Esophagus muscularis mucosa (tissue), 4 donors: ENCODE data around the gene ITPRID2. TPM values are rescaled to one million over a fixed set of nuclear protein-coding genes. Genes with fewer than 3 reads are reported as not detected.
A peak's percentile ranks its signal among the peaks of the same experiment; 100 is the strongest.

Experiments
- DNase-seq: peaks from one replicate; pipeline ENCODE4 v3.0.0-alpha.2; 2017; ENCODE audit errors: extremely low spot score
- H3K27ac ChIP-seq, 4 donors: fragments of 200-600 bp; sonication (generic); replicated peaks in 1 of 4; 1 replicate in 3 of 4; 2 replicates in 1 of 4; pipeline ENCODE4 v1.5.1; 2016 to 2019; ENCODE audit warnings: mild to moderate bottlenecking in 1 of 4
- H3K27me3 ChIP-seq, 4 donors: fragments of 200-600 bp; sonication (generic); one replicate each; pipeline versions ENCODE4 v1.5.1 to v1.6.0; 2016 to 2019
- H3K36me3 ChIP-seq, 4 donors: fragments of 200-600 bp; sonication (generic); one replicate each; pipeline ENCODE4 v1.5.1; 2016 to 2019
- H3K4me1 ChIP-seq, 4 donors: fragments of 200-600 bp; sonication (generic); one replicate each; pipeline ENCODE4 v1.5.1; 2016 to 2019
- H3K4me3 ChIP-seq, 4 donors: fragments of 200-600 bp; sonication (generic); 1 replicate in 2 of 4; 2 replicates in 2 of 4; pipeline ENCODE4 v1.5.1; 2016 to 2019; ENCODE audit warnings: mild to moderate bottlenecking in 4 of 4, moderate library complexity in 1 of 4
- H3K9me3 ChIP-seq, 4 donors: fragments of 200-600 bp; sonication (generic); 1 replicate in 3 of 4; 2 replicates in 1 of 4; pipeline ENCODE4 v1.5.1; 2016 to 2019
- CTCF ChIP-seq, 3 experiments: fragments of 200-600 bp in 2 of 3; fragments of 450-650 bp in 1 of 3; sonication (generic) in 2 of 3; IDR thresholded peaks; one replicate each; pipeline ENCODE4 v1.5.1; 2017 to 2019; ENCODE audit warnings: antibody characterized with exemption in 3 of 3, mild to moderate bottlenecking in 2 of 3, moderate library complexity in 1 of 3
- EP300 ChIP-seq: sonication (generic); formaldehyde crosslinking; IDR thresholded peaks from one replicate; pipeline ENCODE4 v1.6.1; 2017; ENCODE audit warnings: antibody characterized with exemption
- POLR2A ChIP-seq: fragments of 450-650 bp; IDR thresholded peaks from one replicate; pipeline ENCODE4 v1.6.1; 2017; ENCODE audit warnings: antibody characterized with exemption, moderate library complexity, mild to moderate bottlenecking, low read depth
- POLR2AphosphoS5 ChIP-seq, 2 donors: sonication (generic); formaldehyde crosslinking; IDR thresholded peaks; one replicate each; pipeline ENCODE4 v1.6.1; 2017; ENCODE audit warnings: antibody characterized with exemption in 2 of 2
- WGBS: methylation state at CpG from one replicate; pipeline ENCODE4 v1.1.5; 2018; 5-methylcytosine and 5-hydroxymethylcytosine counted together
- intact Hi-C: fragments of 100-400 bp; cut with DNase I; formaldehyde crosslinking; loops from one replicate; pipeline ENCODE4 v1.15.1; 2023
- total RNA-seq, 4 donors: library from RNA; depleted of rRNA; stranded (reverse); fragments of >200 nt; gene quantifications; one replicate each; pipeline versions ENCODE4 v1.1.0 to v1.2.1, GENCODE V29; 2016

Gene ITPRID2
- 100 to 1,000 TPM in 3 of 4 donors, 10 to 100 TPM in 1; 98.6 to 113 (median 103) TPM for total RNA-seq

- H3K27me3 ChIP-seq = no peaks in the 10 kb centered on the region
- peak; percentile 94 for DNase-seq
- TF ChIP-seq POLR2AphosphoS5 (IDR thresholded peaks at IDR 0.05) = no peak
- peak; percentile 16 to 41 (median 35) for TF ChIP-seq CTCF (IDR thresholded peaks at IDR 0.05)
- no peaks in the 10 kb centered on the region for H3K36me3 ChIP-seq
- peak within 1 kb of the TSS; percentile 95 to 98 (median 96) for H3K27ac ChIP-seq
- H3K9me3 ChIP-seq = no peaks in the 10 kb centered on the region
- peaks cover 26 to 50% (median 43%) of the 10 kb centered on the region in 4 donors for H3K4me1 ChIP-seq
- WGBS = 2% methylated on average over 20 of the region's 58 CpGs
- peak within 1 kb of the TSS; percentile 83 to 96 (median 90) for H3K4me3 ChIP-seq
- intact Hi-C loops = no loop called here
Measured at GRCh38 chr2:181891258-181891965, at the start of gene ITPRID2. ITPRID2 (plus strand) TSS chr2:181891730; CDS start chr2:181892067, 337 bp downstream.

DNA sequence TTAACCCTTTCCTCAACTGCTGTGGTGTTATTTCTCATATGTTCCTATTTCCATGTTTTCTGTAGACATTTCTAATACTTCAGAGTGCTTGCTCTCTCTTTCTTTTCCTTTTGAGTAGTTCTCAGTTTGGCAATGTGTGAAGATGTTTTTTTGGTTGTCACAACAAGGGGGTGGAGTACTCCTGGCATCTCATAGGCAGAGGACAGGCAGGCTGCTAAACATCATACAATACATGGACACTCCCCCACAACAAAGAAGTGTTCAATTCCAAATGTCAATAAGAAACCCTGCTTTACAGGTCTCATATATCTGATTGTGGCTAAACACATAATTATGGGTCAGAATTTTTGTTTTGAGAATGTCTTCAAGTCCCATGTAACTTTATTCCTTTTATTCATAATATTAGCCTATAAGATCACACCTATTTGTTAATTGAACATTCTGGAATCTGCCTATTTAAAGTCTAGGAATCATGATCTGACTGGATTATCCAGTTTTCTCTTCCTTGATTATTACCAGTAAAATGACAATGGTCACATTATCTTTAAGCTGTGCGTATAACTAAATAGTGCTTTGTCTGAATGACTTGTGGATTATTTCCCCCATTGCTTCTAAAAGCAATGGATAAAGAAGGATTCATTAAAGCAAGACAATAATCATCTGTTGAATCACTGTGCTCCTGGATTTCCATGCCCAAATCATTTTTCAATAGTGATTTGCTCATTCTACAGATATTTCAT is 46.8 kb upstream of the ITPRID2 start:
- 93% methylated on average over 1 of the region's 1 CpG for WGBS
- no peak for DNase-seq

DNA sequence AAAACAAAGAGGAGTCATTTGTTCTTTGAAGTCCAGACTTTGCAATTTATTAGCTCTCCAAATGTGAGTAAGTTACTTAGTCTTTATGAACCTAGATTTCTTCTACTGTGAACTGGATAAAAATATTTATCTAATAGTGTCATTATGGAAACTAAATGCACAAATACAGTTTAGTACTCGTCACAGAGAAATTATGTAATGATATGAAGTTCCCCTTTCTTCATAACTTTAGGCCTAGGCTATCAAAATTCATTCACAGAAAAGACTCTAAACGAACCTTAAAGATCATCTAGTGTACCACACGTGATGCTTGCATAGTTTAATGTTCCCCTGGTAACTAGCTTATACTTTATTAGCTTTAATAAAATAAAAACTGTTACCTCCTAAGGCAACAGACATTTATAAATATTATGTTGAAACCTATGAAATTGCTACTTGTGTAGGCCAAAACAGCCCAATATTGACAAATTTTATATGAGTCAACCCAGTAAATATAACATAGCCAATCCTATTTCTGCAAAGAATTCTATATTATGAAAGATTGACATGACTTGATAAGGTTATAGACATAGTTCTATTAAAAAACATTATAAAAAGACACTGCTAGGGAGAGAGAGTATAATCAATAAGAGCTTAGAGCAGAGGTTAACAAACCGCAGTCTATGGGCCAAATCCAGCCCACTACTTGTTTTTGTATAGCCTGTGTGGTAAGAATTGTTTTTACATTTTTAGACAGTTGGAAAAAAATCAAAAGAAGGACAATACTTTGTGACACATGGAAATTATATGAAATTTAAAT is 44.9 kb upstream of the ITPRID2 start:
- Histone ChIP-seq H3K27me3 (no peaks in the 10 kb centered on the region), H3K27ac (peak overlapping the region in 1 of 4 donors; percentile 25), H3K4me3 (no peak overlapping the region), H3K9me3 (no peaks in the 10 kb centered on the region), H3K4me1 (peaks cover 0 to 41% (median 37%) of the 10 kb centered on the region in 4 donors), H3K36me3 (no peaks in the 10 kb centered on the region)
- WGBS = 54% methylated on average over 4 of the region's 4 CpGs
- intact Hi-C loops = no loop called here
- TF ChIP-seq POLR2AphosphoS5 (IDR thresholded peaks at IDR 0.05) = no peak
- TF ChIP-seq CTCF (IDR thresholded peaks at IDR 0.05) = no peak
- no peak for TF ChIP-seq EP300
- no peak for TF ChIP-seq POLR2A
- no peak for DNase-seq

More for the DNA sequence above, 46.8 kb upstream of the ITPRID2 start:
- peaks cover 0 to 40% (median 34%) of the 10 kb centered on the region in 4 donors for H3K4me1 ChIP-seq
- H3K27ac ChIP-seq = no peak overlapping the region
- no peak overlapping the region for H3K4me3 ChIP-seq
- no peaks in the 10 kb centered on the region for H3K9me3 ChIP-seq
- TF ChIP-seq POLR2A = no peak
- no peak for TF ChIP-seq EP300
- no peak for TF ChIP-seq POLR2AphosphoS5 (IDR thresholded peaks at IDR 0.05)
- no peak for TF ChIP-seq CTCF (IDR thresholded peaks at IDR 0.05)
- intact Hi-C loops = no loop called here
- H3K36me3 ChIP-seq = no peaks in the 10 kb centered on the region
- no peaks in the 10 kb centered on the region for H3K27me3 ChIP-seq

GRCh38 chr2:181847198-181847556 is 44.4 kb upstream of the ITPRID2 start:
- H3K4me1 ChIP-seq = peaks cover 0 to 41% (median 37%) of the 10 kb centered on the region in 4 donors
- H3K27me3 ChIP-seq = no peaks in the 10 kb centered on the region
- TF ChIP-seq POLR2AphosphoS5 (IDR thresholded peaks at IDR 0.05) (no peak), POLR2A (no peak), EP300 (no peak), CTCF (IDR thresholded peaks at IDR 0.05) (no peak)
- H3K36me3 ChIP-seq = no peaks in the 10 kb centered on the region
- H3K27ac ChIP-seq = peak overlapping the region in 2 of 4 donors; percentile 25 to 46
- no peak overlapping the region for H3K4me3 ChIP-seq
- H3K9me3 ChIP-seq = no peaks in the 10 kb centered on the region
- intact Hi-C loops = no loop called here
- DNase-seq = no peak
